Retinal pigment epithelial cell (primary cell): ENCODE data around the gene PPP1R1C.

Experiments
- DNase-seq: peaks from one replicate; pipeline ENCODE4 v3.0.0-alpha.2; 2010; ENCODE audit warnings: low read depth
- H3K4me3 ChIP-seq: 2 replicates; pipeline ENCODE4 v1.5.1; 2011; ENCODE audit warnings: mild to moderate bottlenecking, low read length, control low read depth, moderate library complexity
- CTCF ChIP-seq: conservative IDR thresholded peaks from 2 replicates; pipeline ENCODE4 v1.5.1; 2011; ENCODE audit warnings: low read depth, low read length, control low read depth, inconsistent platforms

The PPP1R1C gene

GRCh38 chr2:182064019-182064778 is 78.5 kb downstream of the PPP1R1C start:
- TF ChIP-seq CTCF: no peak
- no peak for DNase-seq
- no peak overlapping the region for H3K4me3 ChIP-seq

GRCh38 chr2:182066400-182067087 is 80.9 kb downstream of the PPP1R1C start:
- no peak for TF ChIP-seq CTCF
- peak; percentile 92 for DNase-seq

GRCh38 chr2:182067393-182067792 is 81.7 kb downstream of the PPP1R1C start:
- no peak overlapping the region for H3K4me3 ChIP-seq
- DNase-seq: no peak
- TF ChIP-seq CTCF: no peak

More at GRCh38 chr2:182066400-182067087, 80.9 kb downstream of the PPP1R1C start:
- H3K4me3 ChIP-seq: no peak overlapping the region

- no peak for TF ChIP-seq CTCF
- no peak overlapping the region for H3K4me3 ChIP-seq
- DNase-seq: no peak
Observed at GRCh38 chr2:182068811-182069210, 83.2 kb downstream of the PPP1R1C start.

GRCh38 chr2:182069416-182069815 is 83.8 kb downstream of the PPP1R1C start:
- TF ChIP-seq CTCF: no peak
- DNase-seq: no peak
- H3K4me3 ChIP-seq: no peak overlapping the region

GRCh38 chr2:182069908-182070307 is 84.3 kb downstream of the PPP1R1C start:
- no peak for DNase-seq
- no peak for TF ChIP-seq CTCF
- H3K4me3 ChIP-seq: no peak overlapping the region

- DNase-seq: no peak
- no peak overlapping the region for H3K4me3 ChIP-seq
- TF ChIP-seq CTCF: no peak
Observed at GRCh38 chr2:182070736-182071135, 85.1 kb downstream of the PPP1R1C start.
